ENCODE measurements around the gene C6orf58. TPM values are rescaled to one million over a fixed set of nuclear protein-coding genes. Genes with fewer than 3 reads are reported as not detected.

C6orf58 gene
- polyA plus RNA-seq, result under 1 TPM in 2 of 3 donors, not detected in 1; 0.05 to 0.07 TPM

DNA sequence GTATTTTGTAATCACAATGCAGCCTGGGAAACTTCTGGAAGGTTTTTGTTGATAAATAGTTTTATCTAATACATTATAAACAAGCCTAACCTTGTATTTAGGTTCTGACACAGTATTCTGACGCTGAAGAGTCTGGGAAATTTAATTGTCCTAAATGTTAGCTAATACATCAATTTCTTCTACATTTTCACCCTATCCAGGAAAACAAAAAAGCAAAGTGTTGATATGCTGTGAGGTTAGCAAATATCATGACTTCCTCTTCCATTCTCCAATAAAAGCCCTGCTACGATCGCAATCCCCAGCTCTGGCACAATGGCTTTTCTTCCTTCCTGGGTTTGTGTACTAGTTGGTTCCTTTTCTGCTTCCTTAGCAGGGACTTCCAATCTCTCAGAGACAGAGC lies at the start of gene C6orf58:
Gene C6orf58, plus strand, starts transcription at position 301 of the 400 bp plus-strand sequence. Its CDS starts 12 bp downstream, at position 313.
- no peak within 1 kb of the TSS for H3K27ac ChIP-seq (ENCODE audit: low read depth, low read length)
- 39 to 62% (median 46%) methylated on average over 3 of the region's 3 CpGs for WGBS, 3 donors

DNA sequence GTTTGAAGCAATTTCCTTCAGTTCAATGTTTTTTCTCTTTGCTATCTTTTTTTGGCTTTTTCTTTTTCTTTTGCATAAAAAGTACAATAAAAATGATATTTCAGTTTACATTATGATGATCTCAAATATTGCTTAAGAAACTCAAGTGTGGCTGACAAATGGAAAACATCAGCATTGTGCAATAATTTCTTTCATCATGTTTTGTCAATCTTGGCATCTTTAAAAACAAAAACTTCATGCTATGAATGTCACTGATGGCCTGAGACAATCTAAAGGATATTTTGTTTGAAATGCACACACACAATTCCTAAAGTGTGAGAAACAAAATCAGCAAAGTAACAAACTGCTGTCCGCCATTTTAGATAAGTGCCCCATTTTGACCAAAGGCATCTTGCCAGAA lies 44.0 kb upstream of the C6orf58 start:
- 91 to 98% (median 97%) methylated on average over 1 of the region's 1 CpG for WGBS, 3 donors
- H3K27ac ChIP-seq (ENCODE audit: low read depth, low read length), result no peak overlapping the region

DNA sequence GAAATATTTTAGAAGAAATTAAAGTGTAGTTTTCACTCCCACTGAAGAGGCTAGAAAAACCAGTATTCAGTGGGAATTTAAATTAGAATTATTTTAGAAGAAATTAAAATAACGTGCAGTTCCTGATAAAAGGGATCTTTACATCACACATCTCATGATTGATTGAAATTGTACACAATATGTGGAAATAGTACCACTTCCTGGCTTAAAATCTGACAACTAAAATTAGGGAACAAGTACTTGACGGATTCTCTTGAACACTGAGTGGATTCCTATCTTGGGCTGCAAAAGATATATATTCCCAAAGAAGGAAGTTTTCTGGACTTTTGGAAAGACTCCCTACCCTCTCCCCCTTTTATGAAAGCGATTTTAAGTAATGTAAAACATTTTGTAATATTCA lies 43.2 kb upstream of the C6orf58 start:
- 32 to 48% (median 37%) methylated on average over 3 of the region's 3 CpGs for WGBS, 3 donors
- H3K27ac ChIP-seq (ENCODE audit: low read depth, low read length), result no peak overlapping the region

DNA sequence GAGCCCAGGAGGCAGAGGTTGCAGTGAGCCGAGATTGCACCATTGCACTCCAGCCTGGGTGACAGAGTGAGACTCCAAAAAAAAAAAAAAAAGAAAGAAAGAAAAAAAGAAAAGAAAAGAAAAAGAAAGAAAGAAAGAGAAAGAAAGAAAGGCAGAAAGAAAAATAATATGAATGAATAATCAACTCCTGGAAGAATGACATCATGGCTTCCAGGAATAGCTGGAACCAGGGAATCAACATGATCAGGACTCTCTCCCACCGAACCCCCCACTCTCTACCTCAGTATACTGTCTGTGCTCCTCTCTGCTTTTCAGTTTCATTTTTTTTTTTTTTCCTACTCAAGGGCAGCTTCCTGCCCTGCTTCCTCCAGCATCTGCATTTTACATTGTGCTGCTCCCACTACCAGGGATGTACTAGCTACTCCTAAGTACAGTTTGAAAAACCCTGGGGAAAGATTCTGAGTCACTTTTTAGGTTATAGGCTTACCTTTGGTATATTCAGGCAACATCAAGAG lies 38.2 kb upstream of the C6orf58 start:
- WGBS, 3 donors, result 39 to 70% (median 53%) methylated on average over 2 of the region's 2 CpGs
- H3K27ac ChIP-seq (ENCODE audit: low read depth, low read length), result no peak overlapping the region

DNA sequence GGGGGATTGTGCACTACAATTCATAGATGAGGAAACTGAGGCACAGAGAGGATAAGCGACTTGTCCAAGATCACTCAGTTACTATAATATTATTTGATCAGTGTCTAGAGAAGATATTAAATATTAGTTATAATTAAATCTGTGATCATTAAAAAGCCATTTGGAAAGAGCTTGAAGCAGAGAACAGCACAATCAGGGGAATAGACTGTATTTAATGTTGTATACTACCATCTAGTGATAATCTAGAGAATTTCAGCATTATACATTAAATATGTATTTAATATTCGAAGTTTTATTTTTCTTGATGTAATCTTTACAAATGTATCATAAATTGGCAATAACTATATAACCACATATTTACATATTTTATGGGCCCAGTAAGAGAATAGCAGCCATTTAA lies 37.7 kb upstream of the C6orf58 start:
- 28 to 43% (median 40%) methylated on average over 2 of the region's 2 CpGs for WGBS, 3 donors

DNA sequence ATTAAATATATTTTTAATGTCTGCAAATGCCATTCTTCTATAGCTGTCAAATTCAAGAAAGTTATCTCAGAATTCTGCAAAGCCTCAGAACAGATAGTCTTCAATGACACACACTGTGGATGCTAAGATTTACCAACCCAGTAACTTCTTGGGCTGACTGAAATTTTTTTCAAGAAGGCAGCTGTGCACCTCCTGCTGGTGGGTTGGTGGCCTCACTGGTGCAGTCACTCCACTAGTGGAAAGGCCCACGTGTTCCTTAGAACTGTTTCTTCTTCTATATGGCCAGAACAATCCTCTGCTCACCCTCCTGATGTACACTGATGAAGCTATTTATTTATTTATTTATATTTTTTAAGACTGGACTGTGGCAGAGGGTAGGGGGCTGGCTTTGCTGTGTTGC lies 29.8 kb upstream of the C6orf58 start:
- WGBS, 3 donors, result 14 to 35% (median 29%) methylated on average over 1 of the region's 1 CpG
- no peak overlapping the region for H3K27ac ChIP-seq (ENCODE audit: low read depth, low read length)

More for the DNA sequence above, 37.7 kb upstream of the C6orf58 start:
- no peak overlapping the region for H3K27ac ChIP-seq (ENCODE audit: low read depth, low read length)

DNA sequence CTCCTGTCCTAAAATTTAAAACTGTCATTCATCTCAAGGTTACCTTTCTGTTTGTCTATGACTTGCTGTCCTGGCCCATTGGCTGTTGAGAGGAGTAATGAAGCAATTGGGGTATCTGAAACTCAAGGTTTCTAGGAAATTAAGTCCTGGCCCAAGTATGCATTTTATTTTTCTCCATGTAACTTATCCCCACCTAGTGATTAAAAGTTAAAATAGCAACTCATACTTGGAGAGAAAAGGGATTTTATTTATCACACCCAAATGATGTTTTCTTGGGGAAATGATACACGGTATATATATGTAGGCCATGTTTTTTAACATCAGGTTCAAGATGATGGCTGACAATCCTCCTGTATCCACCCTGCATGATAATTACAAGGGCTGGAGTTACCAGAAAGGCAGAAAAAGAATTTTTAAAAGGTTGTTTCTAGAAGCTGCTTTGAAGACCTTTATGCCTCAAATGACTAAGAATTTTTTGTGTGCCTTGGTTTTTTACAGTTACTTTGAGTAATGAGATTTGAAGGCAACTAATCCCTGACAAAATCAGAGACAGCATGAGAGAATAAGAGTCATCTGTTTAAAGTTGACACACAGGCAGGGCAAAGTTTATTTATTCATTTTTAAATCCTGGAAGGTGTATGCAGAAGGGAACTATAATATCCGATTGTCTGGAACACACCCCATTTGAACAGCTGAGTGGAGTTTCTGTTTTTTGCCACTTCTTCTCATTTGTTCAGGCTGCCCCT lies 28.9 kb upstream of the C6orf58 start:
- 53 to 63% (median 55%) methylated on average over 2 of the region's 2 CpGs for WGBS, 3 donors
- H3K27ac ChIP-seq (ENCODE audit: low read depth, low read length), result no peak overlapping the region

DNA sequence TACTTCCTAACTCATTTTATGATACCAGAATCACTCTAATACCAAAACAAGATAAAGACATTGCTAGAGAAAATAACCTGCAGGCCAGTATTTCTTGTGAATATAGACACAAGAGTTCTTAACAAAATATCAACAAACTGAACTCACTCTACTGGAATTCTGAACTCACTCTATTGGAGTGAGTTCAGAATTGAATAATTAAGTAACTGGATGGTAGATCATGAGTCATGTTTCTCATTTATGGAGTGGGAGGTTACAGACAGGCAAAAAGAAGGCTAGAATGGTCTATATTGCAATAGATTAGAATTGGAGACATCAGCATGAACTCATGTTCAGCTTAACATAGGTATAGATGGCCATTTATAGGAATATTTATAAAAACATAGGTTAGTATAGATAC lies 26.6 kb upstream of the C6orf58 start:
- no peak overlapping the region for H3K27ac ChIP-seq (ENCODE audit: low read depth, low read length)

DNA sequence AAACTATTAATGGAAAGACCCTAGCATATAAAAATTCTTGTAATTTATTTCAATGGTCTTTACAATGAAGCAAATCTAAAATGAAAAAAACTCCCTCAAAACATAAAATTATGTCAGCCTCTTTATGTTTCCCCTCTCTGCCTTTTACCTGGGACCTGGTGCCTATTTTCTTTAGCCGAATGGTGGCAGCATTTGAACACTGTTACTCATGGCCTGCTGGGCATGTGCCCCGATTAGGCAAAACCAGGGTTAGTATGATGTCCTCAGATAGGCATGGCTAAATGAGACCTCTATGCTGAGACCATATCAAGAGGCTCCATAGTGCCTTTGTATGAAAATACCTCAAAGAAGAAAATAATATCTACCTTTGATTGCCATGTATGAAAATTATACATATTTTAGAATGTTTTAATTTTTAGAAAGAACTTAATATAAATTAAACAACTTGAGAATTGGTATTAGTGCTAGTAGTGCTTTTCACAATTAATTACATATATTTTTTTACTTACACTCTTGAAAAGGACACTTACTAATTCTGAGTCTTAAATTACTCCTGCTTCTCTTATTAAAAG lies 22.5 kb upstream of the C6orf58 start:
- H3K27ac ChIP-seq (ENCODE audit: low read depth, low read length), result no peak overlapping the region
- 13 to 51% (median 36%) methylated on average over 2 of the region's 2 CpGs for WGBS, 3 donors

DNA sequence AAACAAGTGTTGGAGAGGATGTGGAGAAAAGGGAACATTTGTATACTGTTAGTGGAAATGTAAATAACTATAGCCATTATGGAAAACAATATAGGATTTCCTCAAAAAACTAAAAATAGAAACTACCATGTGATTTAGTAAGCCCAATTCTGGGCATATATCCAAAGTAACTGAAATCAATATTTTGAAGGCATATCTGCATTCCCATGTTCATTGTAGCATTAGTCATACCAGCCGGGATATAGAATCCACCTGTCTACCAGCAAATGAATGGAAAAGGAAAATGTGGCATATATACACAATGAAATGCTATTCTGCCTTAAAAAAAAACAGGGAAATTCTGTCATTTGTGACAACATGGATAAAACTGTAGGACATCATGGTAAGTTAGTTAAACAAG lies 15.3 kb upstream of the C6orf58 start:
- no peak overlapping the region for H3K27ac ChIP-seq (ENCODE audit: low read depth, low read length)
- 11 to 73% (median 37%) methylated on average over 1 of the region's 1 CpG for WGBS, 3 donors

DNA sequence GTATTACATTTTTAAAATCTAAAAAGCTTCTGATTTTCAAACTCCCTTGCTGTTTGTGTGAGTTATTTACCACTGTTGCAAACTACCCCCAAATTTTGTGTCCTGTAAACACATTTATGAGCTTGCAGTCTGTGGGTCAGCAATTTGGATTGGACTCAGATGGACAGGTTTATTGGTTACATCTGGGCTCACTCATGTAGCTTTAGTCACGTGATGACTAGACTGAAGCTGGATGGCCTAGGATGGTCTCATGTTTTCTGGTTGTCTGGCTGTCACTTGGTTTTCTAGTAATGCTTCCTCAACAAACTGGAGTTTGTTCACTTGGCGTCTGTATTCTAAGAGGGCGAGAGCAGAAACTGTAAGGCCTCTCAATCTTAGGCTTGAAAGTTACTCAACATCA lies 12.2 kb upstream of the C6orf58 start:
- H3K27ac ChIP-seq (ENCODE audit: low read depth, low read length), result no peak overlapping the region
- 80 to 86% (median 81%) methylated on average over 3 of the region's 3 CpGs for WGBS, 3 donors

DNA sequence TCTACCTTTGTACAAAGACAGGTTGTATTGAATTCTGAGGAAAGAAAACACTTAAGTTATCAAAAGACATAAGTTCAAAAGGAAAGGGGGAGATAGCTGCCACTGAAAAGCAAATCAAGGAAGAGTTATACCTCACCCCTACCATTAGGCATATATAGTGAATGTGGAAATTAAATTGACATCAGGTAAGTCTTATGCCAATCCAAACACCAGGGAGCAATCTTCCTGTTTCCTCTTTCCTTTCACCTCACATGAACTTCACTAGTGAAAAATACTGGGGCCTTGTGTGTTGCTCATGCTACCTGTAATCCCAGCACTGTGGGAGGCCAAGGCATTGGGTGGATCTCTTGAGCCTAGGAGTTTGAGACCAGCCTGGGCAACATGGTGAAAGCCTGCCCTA lies 10.9 kb upstream of the C6orf58 start:
- no peak overlapping the region for H3K27ac ChIP-seq (ENCODE audit: low read depth, low read length)

DNA sequence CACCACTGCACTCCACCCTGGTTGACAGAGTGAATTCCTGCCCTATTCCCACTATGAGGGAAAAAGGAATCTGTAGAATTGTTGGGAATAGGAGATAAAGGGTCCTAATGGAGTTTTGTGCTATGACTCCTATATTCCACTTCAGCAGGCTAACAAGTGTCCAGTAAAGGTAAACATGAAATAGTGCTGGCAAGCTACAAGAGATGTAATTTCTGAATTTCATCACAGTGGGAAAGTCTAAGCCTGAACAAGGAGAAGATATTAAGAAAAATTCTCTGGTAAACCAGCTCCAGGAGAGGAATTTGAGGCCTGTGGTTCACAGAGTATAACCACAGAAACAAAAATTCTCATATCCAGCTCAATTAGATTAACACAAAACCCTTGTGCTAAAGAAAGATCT lies 10.3 kb upstream of the C6orf58 start:
- no peak overlapping the region for H3K27ac ChIP-seq (ENCODE audit: low read depth, low read length)

DNA sequence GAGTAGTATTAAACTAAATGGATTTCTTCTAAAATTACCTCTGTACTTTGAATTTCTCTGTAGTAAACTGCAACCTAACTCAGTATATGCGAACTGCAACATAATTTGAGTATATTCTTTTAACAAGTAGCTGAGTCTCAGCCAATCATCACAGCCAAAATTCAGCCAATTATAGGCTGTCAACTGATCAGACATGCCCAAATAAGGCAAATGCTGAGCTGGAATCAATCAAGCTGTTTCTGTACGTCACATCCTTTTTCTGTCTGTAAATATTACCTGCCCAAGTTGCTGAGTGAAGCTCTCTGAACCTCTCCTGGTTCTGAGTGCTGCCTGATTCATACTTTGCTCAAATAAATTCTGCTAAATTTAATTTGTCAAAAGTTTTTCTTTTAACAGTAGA lies 9.5 kb upstream of the C6orf58 start:
- 47 to 70% (median 56%) methylated on average over 2 of the region's 2 CpGs for WGBS, 3 donors

DNA sequence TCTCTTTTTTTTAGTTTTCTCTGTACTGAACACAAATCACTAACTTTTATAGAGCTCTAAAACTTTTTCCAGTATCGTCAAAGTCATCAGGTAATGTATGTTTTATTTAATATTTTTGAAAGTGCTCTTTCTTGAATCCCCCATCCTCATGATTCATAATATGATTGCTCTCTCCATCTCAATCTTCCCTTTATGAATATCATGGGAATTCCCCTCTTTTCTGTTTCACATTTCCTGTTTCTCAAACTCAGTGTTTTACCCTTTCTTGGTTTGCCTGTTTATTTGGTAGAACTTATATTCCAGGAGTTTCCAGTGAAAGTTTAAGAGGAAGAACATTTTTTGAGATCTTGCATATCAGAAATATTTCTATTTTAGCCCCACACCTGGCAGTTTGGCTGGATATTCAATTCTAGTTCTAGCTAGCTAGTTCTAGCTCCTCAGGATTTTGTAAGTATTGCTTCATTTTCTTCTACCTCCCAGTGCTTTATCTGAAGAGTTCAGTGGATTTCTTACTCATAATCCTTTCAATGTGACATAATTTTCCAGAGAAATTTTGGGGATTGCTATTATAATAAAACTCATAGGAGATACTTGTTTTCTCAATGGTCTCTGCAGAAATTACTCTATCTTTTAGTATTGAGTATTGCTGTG lies 6.1 kb upstream of the C6orf58 start:
- 56 to 89% (median 84%) methylated on average over 1 of the region's 1 CpG for WGBS, 3 donors
- H3K27ac ChIP-seq (ENCODE audit: low read depth, low read length), result no peak overlapping the region

More for the DNA sequence above, 9.5 kb upstream of the C6orf58 start:
- no peak overlapping the region for H3K27ac ChIP-seq (ENCODE audit: low read depth, low read length)

DNA sequence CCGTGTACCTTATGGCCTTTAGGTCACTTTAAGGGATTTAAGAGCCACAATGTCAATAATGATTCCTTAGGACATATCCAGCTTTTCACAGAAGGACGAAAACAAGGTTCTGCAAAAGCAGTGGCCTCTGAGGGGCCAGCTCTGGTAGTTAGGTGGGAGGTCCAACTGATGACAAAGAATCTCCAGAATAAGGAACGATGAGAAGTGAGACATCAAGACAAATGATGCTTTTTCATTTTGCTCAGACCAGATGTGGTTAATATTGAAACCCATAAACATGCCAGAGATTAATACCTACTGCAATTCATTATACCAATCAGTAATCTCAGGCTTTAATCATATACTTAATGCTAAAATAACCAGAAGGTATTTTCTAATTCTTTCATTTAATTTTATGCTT lies 1.9 kb downstream of the C6orf58 start:
- no peak overlapping the region for H3K27ac ChIP-seq (ENCODE audit: low read depth, low read length)
- 57 to 69% (median 60%) methylated on average over 3 of the region's 3 CpGs for WGBS, 3 donors

DNA sequence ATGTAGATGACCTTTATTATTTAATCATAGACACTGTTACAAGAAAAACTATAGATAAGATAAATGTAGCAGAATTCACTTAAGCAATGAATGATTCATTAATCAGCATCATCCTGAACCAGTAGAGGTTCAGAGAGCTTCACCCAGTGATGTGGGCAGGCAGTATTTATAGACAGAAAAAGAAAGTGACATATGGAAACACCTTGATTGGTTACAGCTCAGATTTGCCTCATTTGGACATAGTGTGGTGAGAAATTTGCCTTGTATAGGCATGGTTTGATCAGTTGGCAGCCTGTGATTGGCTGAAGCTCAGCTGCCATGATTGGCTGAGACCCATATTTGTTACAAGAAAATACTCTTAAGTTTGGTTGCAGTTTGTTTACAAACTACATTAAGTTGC lies 4.6 kb downstream of the C6orf58 start:
- H3K27ac ChIP-seq (ENCODE audit: low read depth, low read length), result no peak overlapping the region

DNA sequence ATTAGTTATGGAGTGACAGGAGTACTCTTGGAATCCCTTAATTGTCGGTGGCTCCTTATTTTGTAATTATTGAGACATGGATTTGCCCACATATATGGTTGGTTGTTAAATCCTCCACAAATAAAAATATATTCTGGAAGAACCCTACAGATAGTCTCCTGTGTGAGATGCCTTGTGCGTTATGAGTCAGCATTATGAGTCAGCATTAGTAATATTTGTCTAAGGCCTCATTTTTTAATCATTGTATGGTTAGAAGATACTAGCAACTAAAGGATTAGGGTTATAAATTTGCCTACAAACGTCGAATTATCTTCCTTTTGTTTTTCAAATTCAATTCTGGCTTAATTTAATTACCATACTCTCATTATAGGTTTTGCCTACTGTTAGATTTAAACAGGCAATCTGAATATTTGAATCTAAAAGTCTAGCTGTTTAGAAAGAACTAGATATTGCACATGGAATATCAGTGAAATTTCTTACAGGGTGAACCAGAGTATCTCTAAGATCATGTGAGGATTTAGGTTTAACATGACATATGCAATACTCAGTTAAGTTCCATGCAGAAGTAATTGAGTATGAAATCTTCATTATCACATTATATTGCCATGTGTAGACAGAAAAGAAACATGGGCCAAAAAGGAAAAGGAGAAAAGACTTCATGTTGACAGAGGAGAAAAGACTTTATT lies 5.9 kb downstream of the C6orf58 start:
- WGBS, 3 donors, result 78 to 86% (median 83%) methylated on average over 4 of the region's 4 CpGs
- no peak overlapping the region for H3K27ac ChIP-seq (ENCODE audit: low read depth, low read length)

DNA sequence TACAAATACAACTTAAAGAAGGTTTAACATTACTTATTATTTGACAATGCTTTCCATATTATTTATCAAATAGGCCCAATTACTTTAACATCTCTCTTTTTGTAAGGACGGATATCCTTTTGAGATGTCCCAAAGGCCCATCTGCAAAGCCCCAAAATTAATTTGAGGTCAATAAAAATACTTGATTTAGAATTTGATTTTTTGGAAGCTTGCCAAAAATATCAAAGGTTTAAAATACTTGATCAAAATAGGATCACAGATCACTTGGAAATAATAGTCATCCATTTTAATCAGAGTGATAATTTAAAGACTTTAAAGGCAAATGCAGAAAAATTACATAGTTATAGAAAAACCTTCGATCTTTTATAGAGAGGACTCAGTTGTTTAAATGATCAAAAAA lies 8.1 kb downstream of the C6orf58 start:
- 89 to 96% (median 90%) methylated on average over 2 of the region's 2 CpGs for WGBS, 3 donors
- H3K27ac ChIP-seq (ENCODE audit: low read depth, low read length), result no peak overlapping the region
